Left forelimb (tissue), 1 donor: ENCODE results near the gene PRKAR1B.

Experiments
- DNase-seq: peaks from one replicate; pipeline ENCODE4 v3.0.0-alpha.2; 2018; ENCODE audit warnings: low spot score

Gene PRKAR1B

DNA sequence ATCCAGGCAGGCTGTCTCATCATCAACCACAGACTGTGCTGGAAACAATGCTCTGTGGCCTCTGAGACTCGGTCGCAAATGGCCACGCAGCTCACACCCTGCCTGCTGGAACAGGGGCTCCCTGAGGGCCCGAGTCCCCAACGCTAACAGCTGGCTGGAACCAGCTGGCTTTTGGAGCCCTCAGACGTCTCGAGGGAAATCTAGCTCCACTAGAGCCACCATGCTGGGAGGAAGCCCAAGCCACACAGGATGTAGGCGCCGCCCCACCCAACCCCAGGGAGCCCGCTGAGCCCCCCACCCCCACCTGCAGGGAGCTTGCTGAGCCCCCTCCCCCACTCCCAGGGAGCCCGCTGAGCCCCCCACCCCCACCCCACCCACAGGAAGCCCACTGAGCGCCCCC is 186.1 kb downstream of the PRKAR1B start:
- DNase-seq, result no peak

DNA sequence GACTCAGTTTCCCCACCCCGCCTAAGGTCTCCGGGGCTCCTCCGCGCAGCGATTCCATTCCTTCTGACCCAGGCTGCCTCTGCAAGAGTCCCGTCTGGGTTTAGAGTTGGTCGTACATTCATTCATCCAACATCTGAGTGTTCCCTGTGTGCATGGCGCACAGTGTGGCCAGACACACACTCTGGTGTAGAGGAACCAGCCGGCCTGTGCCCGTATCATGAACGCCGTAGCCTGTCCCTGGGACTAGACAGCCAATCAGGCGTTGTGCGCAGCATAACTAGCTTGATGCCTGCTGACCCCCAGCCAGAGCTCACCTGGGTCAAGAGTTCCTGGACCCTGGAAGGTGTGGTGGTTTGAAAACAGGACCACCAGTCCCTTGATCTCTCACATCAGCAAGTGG is 186.5 kb downstream of the PRKAR1B start:
- no peak for DNase-seq

DNA sequence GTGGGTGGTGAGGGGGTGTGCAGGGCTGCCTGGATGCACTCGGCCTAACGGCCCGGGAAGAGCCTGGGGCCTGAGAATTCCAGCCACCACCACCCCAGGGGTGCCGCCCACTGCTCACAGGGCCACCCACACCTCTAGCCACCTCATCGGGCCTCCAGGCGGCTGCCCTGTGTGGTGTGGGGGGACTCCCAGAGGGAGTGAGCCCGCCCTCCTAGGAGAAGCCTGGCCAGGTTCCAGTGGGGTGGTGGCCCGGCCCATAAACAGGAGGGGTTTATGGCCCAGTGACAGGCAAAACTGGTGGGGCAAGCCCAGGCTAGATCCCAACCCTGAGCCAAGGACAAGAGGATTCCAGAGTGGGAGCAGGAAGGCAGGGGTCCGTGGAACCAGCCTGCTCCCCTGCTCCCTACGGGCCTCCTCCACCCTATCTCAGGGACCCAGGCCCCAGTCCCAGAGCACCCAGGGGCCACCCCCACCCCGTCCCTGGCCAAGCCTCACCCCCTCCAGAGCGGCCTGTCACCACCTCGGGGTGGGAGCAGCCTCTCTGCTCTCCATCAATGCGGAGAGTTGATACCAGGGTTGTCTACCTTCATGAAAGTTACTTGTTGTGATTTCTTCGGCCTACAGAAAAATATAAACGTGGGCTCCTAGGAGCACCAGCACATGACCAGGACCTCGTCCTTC is 187.2 kb downstream of the PRKAR1B start:
- DNase-seq, result no peak

DNA sequence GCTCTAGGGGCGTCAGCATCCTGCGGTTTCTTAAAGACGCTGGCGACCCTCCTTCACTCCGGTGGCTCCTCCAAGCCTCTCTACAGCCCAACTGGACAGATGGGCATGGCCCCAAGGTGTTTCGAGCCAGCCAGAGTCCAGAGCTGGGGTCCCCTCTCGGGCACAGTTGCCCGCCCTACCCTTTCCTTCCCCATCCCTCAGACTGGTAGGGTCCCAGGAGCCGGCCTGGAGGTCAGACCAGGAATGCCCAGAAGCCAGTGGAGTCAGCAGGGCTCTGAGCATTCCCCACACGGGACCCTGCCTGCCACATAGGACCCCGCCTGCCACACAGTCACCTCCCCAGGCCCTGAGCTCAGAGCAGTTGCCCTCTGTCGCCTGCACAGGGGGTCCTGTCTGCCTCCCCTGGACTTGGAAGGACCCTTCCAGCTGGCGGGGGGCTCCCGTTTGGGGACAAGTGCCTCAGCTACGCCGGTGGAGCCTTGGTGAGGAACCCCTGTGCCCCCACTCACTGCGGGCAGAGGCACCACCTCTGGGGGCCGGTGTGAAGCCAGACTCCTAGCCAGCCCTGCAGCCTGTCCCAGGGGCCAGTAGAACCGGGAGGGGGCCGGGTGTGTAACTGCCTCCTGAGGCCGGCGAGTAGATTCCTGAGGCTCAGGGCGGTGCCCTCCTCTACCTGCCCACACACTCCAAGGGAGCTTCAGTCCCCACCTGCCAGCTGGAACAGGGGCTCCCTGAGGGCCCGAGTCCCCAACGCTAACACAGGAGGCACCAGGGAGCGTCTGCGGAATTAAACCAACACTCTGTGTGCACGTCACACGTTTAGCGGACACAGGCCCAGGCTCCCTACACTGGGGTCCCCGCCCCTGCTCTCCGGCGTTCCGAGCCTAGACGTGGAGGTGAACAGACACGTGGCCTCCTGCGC is 188.1 kb downstream of the PRKAR1B start:
- no peak for DNase-seq

DNA sequence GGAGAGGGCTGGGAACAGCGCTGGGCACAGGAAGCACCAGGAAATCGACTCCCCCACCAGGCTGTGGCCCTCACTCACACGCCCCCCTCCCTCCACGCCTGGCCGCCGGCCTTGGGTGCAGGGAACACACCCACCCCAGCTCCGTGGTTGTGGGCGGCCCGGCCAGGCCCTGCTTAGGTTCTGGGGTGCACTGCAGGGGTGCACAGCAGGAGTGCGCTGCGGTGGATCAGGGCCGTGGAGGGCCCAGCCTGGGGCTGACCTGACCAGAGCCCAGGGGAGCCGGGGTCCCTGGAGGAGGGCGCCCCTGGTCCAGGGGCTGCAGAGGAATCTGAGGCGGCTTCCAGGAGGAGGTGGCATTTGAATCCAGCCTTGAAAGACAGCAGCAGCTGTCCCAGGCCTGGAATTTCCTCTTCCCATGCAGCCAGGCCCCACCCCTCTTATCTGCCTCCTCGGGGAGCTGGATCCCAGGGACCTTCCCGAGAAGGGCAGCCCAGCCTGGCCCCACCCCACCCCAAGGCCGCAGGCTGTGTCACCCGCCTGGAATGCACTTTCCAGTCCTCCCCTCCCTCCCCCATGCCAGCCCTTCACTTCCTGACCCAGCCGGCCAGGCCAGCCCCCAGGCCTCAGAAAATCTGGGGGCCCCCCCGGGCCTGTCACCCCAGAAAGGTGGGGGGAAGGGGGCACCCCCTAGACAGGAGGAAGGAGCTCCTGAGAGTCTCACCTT is 189.0 kb downstream of the PRKAR1B start:
- no peak for DNase-seq

DNA sequence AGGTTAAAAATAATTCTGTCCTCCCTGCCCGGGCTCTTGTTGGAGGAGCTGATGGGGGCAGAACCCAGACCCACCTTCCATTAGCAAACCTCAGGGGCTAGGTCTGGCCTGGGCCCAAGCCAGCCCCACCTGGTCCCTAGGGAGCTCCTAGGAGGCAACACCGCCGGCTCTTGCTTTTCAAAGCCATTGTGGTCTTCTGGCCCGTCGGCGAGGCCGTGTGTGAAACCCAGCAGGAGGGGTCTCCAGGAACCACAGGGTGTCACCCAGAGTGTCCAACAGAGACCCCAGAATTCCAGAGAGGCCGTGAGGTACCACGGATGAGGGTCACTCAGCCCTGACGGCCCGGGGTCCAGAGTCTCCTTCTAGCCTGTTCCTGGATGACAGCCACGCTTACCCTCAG is 190.8 kb downstream of the PRKAR1B start:
- no peak for DNase-seq

DNA sequence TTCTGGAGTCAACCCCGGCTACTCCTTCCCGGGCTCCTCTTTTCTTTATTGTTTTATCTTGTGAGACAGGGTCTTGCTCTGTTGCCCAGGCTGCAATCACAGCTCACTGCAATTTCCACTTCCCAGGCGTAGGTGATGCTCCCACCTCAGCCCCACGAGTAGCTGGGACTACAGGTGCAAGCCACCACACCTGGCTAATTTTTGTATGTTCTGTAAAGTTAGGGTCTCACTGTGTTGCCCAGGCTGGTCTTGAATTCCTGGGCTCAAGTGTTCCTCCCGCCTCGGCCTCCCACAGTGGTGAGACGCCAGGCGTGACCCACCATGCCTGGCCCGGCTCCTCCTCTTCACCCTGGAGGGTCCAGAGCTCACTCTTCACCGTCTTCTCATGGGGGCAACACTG is 192.1 kb downstream of the PRKAR1B start:
- DNase-seq, result no peak

DNA sequence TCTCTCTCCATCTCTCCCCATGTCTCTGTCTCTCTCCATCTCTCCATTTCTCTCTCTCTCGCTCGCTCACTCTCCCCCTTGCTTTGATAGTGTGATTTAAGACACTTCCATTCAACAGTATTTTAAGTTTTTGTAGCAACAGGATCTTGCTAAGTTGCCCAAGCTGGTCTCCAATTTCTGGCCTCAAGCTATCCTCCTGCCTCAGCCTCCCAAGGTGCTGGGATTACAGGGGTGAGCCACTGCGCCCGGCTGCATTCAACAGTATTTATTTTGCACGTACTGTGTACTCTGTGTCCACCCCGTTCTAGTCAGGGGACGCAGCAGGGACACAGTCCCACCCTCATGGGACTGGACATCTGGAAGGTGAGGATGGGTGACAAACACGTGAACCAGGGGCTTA is 193.0 kb downstream of the PRKAR1B start:
- DNase-seq, result no peak

DNA sequence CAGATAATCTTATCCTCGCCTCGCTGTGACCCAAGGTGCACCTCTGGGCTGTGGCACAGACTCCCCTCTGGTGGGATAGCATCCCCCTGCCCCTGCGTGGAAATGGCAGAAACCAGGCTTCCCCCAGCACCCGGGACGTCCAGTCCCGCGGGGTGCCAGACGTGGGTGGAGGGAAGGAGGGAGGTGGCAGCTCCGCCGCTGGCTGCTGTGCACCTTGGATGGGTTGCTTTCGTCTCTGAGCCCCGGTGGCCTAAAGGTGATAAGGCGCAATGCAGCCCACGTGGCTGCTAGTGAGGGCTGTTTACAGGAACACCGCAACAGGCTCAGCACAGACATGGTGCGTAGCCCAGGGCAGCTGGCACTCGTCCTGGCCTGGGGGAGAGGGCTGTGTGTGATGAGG is 193.8 kb downstream of the PRKAR1B start:
- DNase-seq, result no peak

DNA sequence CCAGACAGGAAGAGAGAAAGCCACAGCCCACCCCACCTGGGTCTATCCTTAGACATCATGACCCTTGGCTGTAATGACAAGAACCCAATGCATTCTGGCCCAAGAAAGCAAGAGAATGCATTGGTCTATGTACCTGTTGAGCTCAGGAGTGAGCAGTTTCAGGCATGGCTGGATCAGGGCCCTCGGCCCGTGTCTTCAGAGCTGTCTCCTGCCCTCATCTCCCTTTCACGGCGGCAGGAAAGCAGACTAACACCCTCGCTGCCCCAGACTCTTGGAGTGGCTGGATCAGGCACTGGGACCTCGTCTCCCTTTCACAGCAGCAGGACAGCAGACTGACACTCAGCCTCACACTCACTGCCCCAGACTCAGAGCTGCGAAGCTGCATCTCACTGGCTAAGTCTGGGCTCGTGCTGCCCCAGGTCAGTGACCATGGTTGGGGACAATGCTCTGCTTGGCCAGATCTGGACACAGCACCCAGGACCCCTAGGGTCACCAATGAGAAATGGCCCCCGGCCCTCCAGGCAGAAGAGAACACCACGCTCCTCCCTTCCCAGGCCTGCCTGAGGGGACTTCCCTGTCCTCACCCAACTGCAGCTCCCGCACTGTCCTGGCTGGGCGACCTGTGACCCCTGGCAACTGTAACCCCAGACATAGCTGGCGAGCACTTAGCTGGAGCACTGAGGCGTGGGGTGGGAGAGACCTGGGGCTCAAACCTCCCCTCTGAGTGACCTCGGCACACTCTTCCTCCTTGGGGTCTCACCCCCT is 194.5 kb downstream of the PRKAR1B start:
- DNase-seq, result no peak

DNA sequence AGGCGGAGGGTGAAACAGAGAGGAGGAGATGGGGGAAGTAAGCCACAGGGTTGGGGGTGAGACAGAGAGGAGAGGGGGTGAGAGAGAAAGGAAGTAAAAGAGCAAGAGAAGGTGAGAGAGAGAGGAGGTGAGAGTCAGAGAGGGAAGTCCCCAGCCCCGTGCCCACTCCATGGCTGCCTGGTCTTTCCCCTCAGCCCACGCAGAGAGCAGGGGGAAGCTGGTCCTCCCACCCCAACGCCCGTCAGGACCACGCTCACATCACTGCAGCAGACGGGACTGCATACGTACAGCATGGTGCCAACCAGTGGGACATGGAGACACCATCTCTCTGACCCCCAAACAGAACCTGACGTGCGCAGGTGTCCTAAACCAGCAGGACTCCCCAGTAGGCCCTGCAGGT is 195.3 kb downstream of the PRKAR1B start:
- DNase-seq, result no peak

DNA sequence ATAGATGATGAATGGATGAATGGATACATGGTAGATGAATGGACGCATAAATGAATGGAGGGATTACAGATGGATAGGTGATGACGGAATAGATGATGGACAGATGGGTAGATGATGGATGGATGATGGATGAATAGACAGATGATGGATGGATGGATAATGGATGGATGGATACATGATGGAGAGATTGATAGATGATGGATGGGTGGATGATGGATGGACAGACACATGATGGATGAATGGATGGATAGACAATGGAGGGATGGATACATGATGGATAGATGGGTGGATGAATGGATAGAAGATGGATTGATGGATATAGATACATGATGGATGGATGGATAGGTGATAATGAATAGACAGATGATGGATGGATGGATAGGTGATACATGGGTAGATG is 198.6 kb downstream of the PRKAR1B start:
- DNase-seq, result no peak

DNA sequence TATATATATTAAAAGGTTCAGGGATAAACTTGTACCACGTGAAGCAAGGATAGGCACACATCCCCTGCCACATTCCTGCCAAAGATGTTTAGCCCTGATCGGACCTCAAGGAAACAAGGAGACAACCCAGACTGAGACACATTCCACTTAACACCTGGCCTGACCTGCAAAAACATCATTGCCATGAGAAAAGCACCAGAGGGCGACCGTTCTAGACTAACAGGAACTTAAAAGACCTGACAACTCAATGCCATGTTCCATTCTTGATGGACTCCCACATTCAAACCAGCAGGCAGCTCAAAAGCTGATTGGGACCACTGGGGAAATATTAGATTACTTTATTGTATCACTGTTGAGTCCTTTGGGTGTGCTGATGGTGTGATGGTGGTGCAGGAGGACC is 199.4 kb downstream of the PRKAR1B start:
- DNase-seq, result no peak

DNA sequence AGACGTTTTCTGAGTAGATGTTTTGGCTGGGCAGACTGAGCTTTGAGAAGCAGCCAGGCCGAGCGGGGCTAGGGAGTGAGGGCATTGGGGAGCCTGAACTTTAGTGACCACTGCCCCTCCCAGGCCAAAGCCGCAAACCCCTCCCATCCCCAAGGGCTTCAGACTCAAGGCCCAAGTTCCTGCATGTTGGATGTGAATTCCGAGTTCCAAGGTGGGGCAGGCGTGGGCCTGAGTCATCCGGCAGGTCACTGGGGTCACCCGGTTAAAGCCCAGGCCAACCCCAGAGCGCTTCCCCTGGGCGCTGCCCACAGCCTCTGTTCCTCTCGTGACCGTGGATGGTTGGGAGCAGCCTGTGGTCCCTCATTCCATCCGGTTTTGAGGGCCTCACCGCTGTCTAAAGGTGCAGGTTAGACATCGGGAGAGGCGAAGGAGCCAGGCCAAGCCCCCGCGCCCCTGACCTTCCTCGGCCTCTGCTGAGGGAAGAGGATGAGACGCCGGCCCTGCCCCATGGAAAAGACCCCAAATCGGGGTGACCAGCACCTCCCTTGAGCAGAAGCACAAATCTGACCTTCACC is 200.5 kb downstream of the PRKAR1B start:
- DNase-seq, result no peak

DNA sequence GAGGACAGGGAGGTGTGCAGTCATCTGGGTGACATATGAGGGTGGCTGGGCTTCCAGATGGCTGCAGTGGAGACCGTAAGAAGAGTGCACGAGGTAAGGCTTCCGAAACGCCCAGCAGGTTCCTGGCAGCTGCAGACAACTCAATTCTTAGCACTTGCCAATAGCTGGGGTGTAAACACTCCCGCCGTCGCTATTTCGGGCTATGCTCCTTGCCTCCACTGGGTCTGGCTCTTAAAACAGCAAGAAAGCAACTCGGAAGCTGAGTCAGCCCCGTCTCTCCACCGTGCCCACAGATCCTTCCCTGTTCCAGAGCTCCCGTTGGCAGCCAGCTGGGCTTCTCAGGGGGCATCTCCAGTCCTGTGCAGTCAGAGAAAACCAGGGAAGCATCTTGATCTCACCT is 201.3 kb downstream of the PRKAR1B start:
- no peak for DNase-seq

DNA sequence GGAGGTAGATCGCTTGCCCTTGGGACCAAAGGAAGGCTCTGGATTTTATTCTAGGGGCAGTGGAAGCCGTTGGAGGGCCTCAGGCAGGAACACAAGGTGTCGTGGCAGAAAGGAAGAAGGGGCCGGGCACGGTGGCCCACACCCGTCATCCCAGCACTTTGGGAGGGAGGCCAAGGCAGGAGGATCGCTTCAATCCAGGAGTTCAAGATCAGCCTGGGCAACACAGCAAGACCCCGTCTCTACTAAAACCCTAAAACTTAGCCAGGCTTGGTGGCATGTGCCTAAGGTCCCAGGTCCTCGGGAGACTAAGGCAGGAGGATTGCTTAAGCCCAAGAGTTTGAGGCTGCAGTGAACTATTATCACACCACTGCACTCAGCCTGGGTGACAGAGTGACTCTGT is 202.3 kb downstream of the PRKAR1B start:
- no peak for DNase-seq

DNA sequence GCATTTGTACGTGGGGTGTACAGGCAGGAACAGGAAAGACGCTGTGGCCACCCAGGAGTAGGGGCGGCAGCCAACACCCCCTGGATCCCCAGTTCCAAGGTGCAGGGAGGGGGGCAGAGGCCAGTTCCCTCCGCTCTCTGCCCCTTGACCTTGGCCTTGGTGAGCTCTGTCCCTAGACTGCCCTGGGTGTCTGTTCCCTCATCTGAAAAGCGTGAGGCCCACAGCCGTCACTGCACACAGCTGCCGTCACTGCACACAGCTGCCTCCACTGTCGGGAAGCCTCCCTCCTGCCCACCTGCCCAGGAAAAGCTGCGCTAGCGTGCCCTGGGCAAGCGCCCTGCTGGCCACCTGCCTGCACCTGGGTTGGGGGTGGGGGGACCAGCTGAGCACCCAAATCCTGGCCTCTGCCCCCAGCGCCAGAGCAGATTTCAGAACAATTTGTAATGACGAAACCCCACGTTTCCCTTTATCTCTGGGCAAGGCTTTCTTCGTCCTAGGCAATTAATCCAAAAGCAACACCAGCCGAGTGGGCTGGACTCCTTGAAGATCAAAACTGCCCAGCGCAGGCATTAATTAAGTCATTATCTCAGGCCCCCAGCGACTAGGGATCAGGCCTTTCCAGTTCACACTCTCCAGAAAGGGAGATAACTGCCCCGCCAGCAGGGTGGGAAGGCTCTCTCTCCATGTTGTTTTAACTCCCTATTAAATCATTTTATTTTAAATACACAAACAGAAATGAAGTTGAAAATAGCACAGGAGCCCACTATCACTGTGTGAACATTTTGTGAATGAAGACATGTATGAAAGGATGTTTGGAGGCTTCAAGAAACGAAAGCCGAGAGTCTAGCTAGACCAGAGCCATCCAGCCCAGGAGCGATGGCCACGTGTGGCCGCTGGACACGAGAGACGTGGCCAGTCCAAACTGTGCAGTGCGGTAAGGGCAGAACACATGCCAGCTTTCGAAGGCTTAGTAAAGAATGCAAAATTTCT is 203.4 kb downstream of the PRKAR1B start:
- no peak for DNase-seq

DNA sequence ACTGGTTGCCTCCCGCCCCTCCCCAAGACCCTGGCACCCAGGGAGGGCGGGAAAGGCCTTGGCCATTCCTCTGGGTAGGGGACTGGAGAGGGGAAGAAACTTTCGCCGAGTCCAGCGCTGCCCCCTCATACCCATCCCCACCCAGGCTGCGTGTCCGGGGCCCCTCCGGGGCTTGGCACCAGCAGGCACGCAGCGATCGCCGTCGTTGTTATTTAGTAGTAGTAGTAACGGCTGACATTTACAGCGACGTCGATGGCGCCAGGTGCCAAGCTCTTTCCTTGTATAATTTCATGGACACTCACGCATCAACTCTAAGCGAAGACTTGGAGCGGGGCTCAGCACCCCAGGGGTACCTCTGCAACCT is 204.1 kb downstream of the PRKAR1B start:
- DNase-seq, result no peak

DNA sequence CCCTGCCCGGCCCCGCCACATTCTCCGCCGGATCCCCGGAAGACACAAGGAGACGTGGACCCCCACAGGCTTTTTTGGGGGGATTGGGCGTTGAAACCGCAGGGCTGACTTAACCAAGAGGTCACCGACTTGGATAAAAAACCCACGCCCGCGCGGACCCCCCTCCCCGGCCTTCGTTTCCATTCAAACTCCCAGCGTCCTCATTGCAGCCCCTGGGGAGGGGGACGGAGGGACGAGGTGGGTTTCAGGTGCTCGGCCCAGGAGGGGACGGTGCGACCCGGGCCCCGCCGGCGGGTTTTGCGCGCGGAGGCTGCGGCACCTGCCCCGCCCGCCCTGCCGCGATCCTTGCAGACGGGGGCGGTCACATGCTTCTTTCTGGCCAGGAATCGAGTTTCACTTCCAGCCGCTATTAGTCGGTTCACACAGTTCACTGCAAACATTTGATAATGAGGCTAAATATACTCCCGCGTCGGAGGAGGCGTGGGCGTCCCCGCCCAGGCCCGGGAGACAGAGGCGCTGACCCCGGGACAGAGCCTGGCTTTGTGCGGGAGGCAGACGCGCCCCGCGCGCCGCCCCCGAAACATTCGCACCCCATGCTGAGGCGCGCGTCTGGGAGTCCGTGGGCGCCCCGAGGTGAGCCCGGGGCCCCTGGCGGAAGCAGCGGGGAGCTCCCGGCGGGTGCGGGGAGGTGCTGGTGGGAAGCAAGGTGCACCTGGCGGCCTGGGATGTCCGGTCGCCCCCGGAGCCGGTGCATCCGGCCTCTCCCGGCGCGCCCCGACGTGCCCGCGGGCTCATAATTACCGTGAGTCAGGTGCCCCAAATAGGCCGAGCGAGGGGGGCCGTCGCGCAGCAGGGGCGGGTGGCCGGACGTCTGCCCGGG is 204.8 kb downstream of the PRKAR1B start:
- no peak for DNase-seq
